AG09309 (cell line): ENCODE measurements around the gene LACTB.

ENCODE experiments used
- DNase-seq: peaks from one replicate; pipeline ENCODE4 v3.0.0-alpha.2; 2010; ENCODE audit warnings: low read depth
- H3K4me3 ChIP-seq: 2 replicates; pipeline ENCODE4 v1.5.1; 2011; ENCODE audit warnings: mild to moderate bottlenecking, low read depth, low read length, moderate library complexity; ENCODE audit not compliant: control insufficient read depth
- CTCF ChIP-seq: IDR thresholded peaks from 2 replicates; pipeline ENCODE4 v1.5.1; 2011; ENCODE audit warnings: mild to moderate bottlenecking, low read depth, low read length, inconsistent platforms; ENCODE audit not compliant: insufficient read depth, control insufficient read depth; ENCODE audit errors: missing control alignments

The LACTB gene

GRCh38 chr15:63112871-63113270, 8.8 kb upstream of the LACTB start:
- TF ChIP-seq CTCF: no peak
- H3K4me3 ChIP-seq: no peak overlapping the region
- no peak for DNase-seq

GRCh38 chr15:63114465-63114864, 7.2 kb upstream of the LACTB start:
- DNase-seq: no peak

GRCh38 chr15:63118854-63119253, 2.8 kb upstream of the LACTB start:
- TF ChIP-seq CTCF: no peak
- no peak for DNase-seq
- no peak overlapping the region for H3K4me3 ChIP-seq

More at GRCh38 chr15:63114465-63114864, 7.2 kb upstream of the LACTB start:
- no peak for TF ChIP-seq CTCF
- no peak overlapping the region for H3K4me3 ChIP-seq

- DNase-seq: peak; percentile 25
- peak; percentile 27 for TF ChIP-seq CTCF
- peak overlapping the region; percentile 64 for H3K4me3 ChIP-seq
Measured at GRCh38 chr15:63122002-63122875, 578 bp downstream of the LACTB start.

GRCh38 chr15:63124506-63124905, 2.8 kb downstream of the LACTB start:
- H3K4me3 ChIP-seq: no peak overlapping the region
- no peak for DNase-seq
- no peak for TF ChIP-seq CTCF

GRCh38 chr15:63126726-63127125, 5.1 kb downstream of the LACTB start:
- no peak for TF ChIP-seq CTCF
- H3K4me3 ChIP-seq: no peak overlapping the region
- no peak for DNase-seq
